IMR-90 (cell line): ENCODE measurements around the gene PPP1R8. TPM values are rescaled to one million over a fixed set of nuclear protein-coding genes. Genes with fewer than 3 reads are reported as not detected.
"Not testable (repeated sequence)": the region's sequence is repeated elsewhere in the genome, so short reads cannot be mapped to it uniquely, and the experiment has no call there.

Experiments used
- ATAC-seq: fragments of 200-7000 bp; cut with Tn5 transposase; 2 replicates; pipeline ENCODE4 v1.9.1; 2020; ENCODE audit warnings: low read depth, mild to moderate bottlenecking, moderate library complexity
- BruUV-seq: library from RNA; stranded (reverse); fragments of 400-500 nt; replicated peaks from 2 replicates; lab custom pipeline; 2021; lab: Mats Ljungman, UMichigan
- CTCF ChIA-PET: fragments of 300-600 bp; formaldehyde crosslinking; extraction: SDS; loops from one replicate; lab custom pipeline; 2021; ENCODE audit warnings: antibody characterized with exemption; lab: Yijun Ruan, JAX
- POLR2A ChIA-PET: fragments of 300-600 bp; sonication (Branson Sonifier 250); formaldehyde crosslinking; loops from one replicate; lab custom pipeline; 2022; ENCODE audit warnings: antibody characterized with exemption; ENCODE audit not compliant: unreplicated experiment; lab: Charles Lee
- DNase-seq: peaks from one replicate; pipeline ENCODE4 v3.0.0; 2013
- H2AFZ ChIP-seq: replicated peaks from 2 replicates; pipeline ENCODE3; 2013; ENCODE audit warnings: low read length, mild to moderate bottlenecking; ENCODE audit not compliant: poor library complexity
- H2AK5ac ChIP-seq: 2 replicates; pipeline ENCODE4 v1.6.1; 2013; ENCODE audit warnings: low read depth, low read length, inconsistent platforms
- H2AK9ac ChIP-seq: replicated peaks from 2 replicates; pipeline ENCODE3; 2013; ENCODE audit warnings: mild to moderate bottlenecking, low read depth, low read length, moderate library complexity; ENCODE audit not compliant: poor library complexity
- H2BK120ac ChIP-seq: 2 replicates; pipeline ENCODE4 v1.6.1; 2013; ENCODE audit warnings: low read depth, low read length, inconsistent platforms
- H2BK15ac ChIP-seq: 3 replicates; pipeline ENCODE4 v1.6.1; 2013; ENCODE audit warnings: low read depth, low read length, inconsistent platforms
- H2BK20ac ChIP-seq: 2 replicates; pipeline ENCODE4 v1.6.1; 2013; ENCODE audit warnings: low read depth, mild to moderate bottlenecking, inconsistent platforms, low read length, moderate library complexity
- H2BK5ac ChIP-seq: 2 replicates; pipeline ENCODE4 v1.6.1; 2013; ENCODE audit warnings: mild to moderate bottlenecking, low read depth, low read length, inconsistent platforms; ENCODE audit not compliant: poor library complexity, severe bottlenecking
- H3K14ac ChIP-seq: replicated peaks from 2 replicates; pipeline ENCODE4 v1.6.1; 2013; ENCODE audit warnings: low read depth, low read length, inconsistent platforms
- H3K18ac ChIP-seq: 2 replicates; pipeline ENCODE4 v1.6.1; 2013; ENCODE audit warnings: low read depth, low read length, control low read depth
- H3K23ac ChIP-seq: 2 replicates; pipeline ENCODE4 v1.6.1; 2013; ENCODE audit warnings: low read depth, low read length, inconsistent platforms
- H3K27ac ChIP-seq: 2 replicates; pipeline ENCODE4 v1.5.1; 2013; ENCODE audit warnings: mild to moderate bottlenecking, control low read depth, low read length; ENCODE audit not compliant: insufficient read depth
- H3K27me3 ChIP-seq: 2 replicates; pipeline ENCODE4 v1.6.1; 2013; ENCODE audit warnings: low read length; ENCODE audit not compliant: control insufficient read depth, insufficient read depth
- H3K36me3 ChIP-seq: 2 replicates; pipeline ENCODE4 v1.6.1; 2013; ENCODE audit warnings: low read length, mixed read lengths; ENCODE audit not compliant: control insufficient read depth, insufficient read depth
- H3K4ac ChIP-seq: 2 replicates; pipeline ENCODE4 v1.6.1; 2013; ENCODE audit warnings: low read depth, low read length, inconsistent platforms
- H3K4me1 ChIP-seq: 2 replicates; pipeline ENCODE4 v1.6.1; 2013; ENCODE audit warnings: low read length, mixed read lengths; ENCODE audit not compliant: control insufficient read depth, insufficient read depth
- H3K4me2 ChIP-seq: 2 replicates; pipeline ENCODE4 v1.6.1; 2013; ENCODE audit warnings: low read depth, mild to moderate bottlenecking, control low read depth, low read length, moderate library complexity
- H3K4me3 ChIP-seq: 2 replicates; pipeline ENCODE4 v1.5.1; 2013; ENCODE audit warnings: low read depth, mild to moderate bottlenecking, control low read depth, low read length, moderate library complexity; ENCODE audit not compliant: insufficient read depth
- H3K56ac ChIP-seq: 2 replicates; pipeline ENCODE4 v1.6.1; 2013; ENCODE audit warnings: low read length, inconsistent platforms; ENCODE audit not compliant: insufficient read depth; ENCODE audit errors: extremely low read depth
- H3K79me1 ChIP-seq, 2 experiments: 2 replicates each; pipeline ENCODE4 v1.6.1; 2013; ENCODE audit warnings: low read length in 2 of 2, inconsistent platforms in 1 of 2, low read depth in 1 of 2
- H3K9ac ChIP-seq: 2 replicates; pipeline ENCODE4 v1.6.1; 2013; ENCODE audit warnings: low read depth, low read length, control low read depth
- H3K9me1 ChIP-seq: 2 replicates; pipeline ENCODE4 v1.6.1; 2013; ENCODE audit warnings: low read length, inconsistent platforms; ENCODE audit not compliant: insufficient read depth
- H3K9me3 ChIP-seq: 2 replicates; pipeline ENCODE4 v1.6.1; 2013; ENCODE audit warnings: low read length; ENCODE audit not compliant: control insufficient read depth, insufficient read depth
- H4K20me1 ChIP-seq: 2 replicates; pipeline ENCODE4 v1.6.1; 2013; ENCODE audit warnings: low read length, inconsistent platforms; ENCODE audit not compliant: insufficient read depth
- H4K5ac ChIP-seq: 2 replicates; pipeline ENCODE4 v1.6.1; 2013; ENCODE audit warnings: mild to moderate bottlenecking, low read depth, low read length, control low read depth
- H4K8ac ChIP-seq, 2 experiments: 2 replicates each; pipeline ENCODE4 v1.6.1; 2013; ENCODE audit warnings: low read depth in 2 of 2, low read length in 2 of 2, control low read depth in 1 of 2, inconsistent platforms in 1 of 2
- H4K91ac ChIP-seq: 2 replicates; pipeline ENCODE4 v1.6.1; 2013; ENCODE audit warnings: low read depth, low read length, inconsistent platforms; ENCODE audit not compliant: insufficient read depth
- WGBS, 2 experiments: methylation state at CpG; one replicate each; pipeline versions ENCODE4 v1.1.5 to v1.1.7; 2013; ENCODE audit warnings: missing lambda C conversion rate in 2 of 2; ENCODE audit not compliant: insufficient read length in 1 of 2; ENCODE audit errors: extremely low coverage in 2 of 2; 5-methylcytosine and 5-hydroxymethylcytosine counted together
- dilution Hi-C: fragments of 300-500 bp; cut with HindIII; formaldehyde crosslinking; loops from one replicate; pipeline ENCODE4 v1.14.3; 2018; ENCODE audit warnings: low sequenced_read_pairs; ENCODE audit not compliant: unreplicated experiment
- in situ Hi-C: fragments of 300-500 bp; cut with MboI; formaldehyde crosslinking; loops from 3 replicates; pipeline ENCODE4 v1.14.3; 2019; ENCODE audit warnings: low sequenced_read_pairs, inconsistent platforms, mixed read lengths
- intact Hi-C: fragments of 100-400 bp; cut with micrococcal nuclease; formaldehyde crosslinking; loops from 2 replicates; pipeline ENCODE4 v1.10.0; 2022
- polyA plus RNA-seq, 3 experiments: library from polyadenylated mRNA; depleted of rRNA; stranded (reverse); fragments of >200 nt; gene quantifications; 2 replicates each; pipeline ENCODE4 v1.2.3, GENCODE V29; 2012; ENCODE audit warnings: low replicate concordance in 1 of 3
- total RNA-seq: library from RNA; depleted of rRNA; stranded (reverse); fragments of >200 nt; gene quantifications from 2 replicates; pipeline ENCODE4 v1.2.3, GENCODE V29; 2012
- TF ChIP-seq, protein P1 (sequence below): conservative IDR thresholded peaks from 2 replicates; pipeline ENCODE4 v1.5.1; 2012; ENCODE audit warnings: mild to moderate bottlenecking, low read depth, low read length, improper control_type of control experiment

Gene PPP1R8
- total and polyA plus RNA-seq, 2 of the 4 experiments (the other 2 are of a cell fraction), result 53.8 to 80.1 TPM

DNA sequence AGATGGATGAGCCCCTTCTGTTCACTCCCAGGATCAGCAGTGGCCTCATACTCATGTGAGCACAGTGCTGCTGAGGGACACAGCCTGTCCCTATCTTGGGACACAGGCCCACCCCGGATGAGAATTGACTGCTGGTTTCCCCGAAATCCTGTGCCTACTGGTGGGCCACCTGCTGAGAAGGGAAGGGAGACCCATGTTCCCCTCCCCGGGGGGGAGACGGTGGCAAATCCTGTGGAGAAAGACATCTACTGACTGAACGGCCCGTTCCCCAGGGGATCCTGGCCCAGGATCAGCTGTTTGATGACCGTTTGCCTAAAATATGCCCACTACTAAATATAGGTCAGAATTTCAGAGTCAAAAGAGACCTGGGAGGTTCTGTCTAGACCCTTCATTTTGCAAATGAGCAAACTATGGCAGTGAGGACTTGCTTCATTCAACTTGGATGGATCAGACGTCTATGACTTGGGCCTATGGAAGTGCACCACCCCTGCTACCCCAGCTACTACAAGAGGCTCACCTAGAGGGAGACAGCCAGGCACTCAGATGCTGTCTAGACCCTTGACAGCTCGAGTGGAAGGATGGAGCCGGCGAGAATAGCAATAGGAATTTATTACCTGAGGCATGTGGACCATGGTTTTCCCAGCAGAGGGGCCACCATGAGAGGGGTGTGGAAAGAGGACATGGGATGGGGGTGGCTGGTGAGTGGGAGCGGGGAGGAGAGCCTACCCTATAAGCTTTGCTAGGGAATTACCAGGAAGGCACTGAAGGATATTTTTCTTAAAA lies 26.2 kb downstream of the PPP1R8 start:
- in situ Hi-C loops, result loop anchor here (25.0 kb wide), 1 partner anchor 356 kb away; no protein-coding TSS in a partner anchor
- H3K9ac ChIP-seq, result no peak overlapping the region
- no peak for ATAC-seq
- H2AFZ ChIP-seq, result no peak overlapping the region
- no peak overlapping the region for H3K4me2 ChIP-seq
- ChIA-PET POLR2A (interaction anchor here (0.6 kb wide), 1 partner anchor 175 kb away, joined by 4 read pairs; no protein-coding TSS in a partner anchor), CTCF (interaction anchor here (0.5 to 1.9 kb wide), 2 partner anchors 77 to 124 kb away, joined by 4 to 6 read pairs; no protein-coding TSS in a partner anchor)
- no peak overlapping the region for H3K56ac ChIP-seq
- H3K4me1 ChIP-seq, result no peaks in the 10 kb centered on the region; the same call in 1 of the 2 replicates
- TF ChIP-seq, protein P1, sequence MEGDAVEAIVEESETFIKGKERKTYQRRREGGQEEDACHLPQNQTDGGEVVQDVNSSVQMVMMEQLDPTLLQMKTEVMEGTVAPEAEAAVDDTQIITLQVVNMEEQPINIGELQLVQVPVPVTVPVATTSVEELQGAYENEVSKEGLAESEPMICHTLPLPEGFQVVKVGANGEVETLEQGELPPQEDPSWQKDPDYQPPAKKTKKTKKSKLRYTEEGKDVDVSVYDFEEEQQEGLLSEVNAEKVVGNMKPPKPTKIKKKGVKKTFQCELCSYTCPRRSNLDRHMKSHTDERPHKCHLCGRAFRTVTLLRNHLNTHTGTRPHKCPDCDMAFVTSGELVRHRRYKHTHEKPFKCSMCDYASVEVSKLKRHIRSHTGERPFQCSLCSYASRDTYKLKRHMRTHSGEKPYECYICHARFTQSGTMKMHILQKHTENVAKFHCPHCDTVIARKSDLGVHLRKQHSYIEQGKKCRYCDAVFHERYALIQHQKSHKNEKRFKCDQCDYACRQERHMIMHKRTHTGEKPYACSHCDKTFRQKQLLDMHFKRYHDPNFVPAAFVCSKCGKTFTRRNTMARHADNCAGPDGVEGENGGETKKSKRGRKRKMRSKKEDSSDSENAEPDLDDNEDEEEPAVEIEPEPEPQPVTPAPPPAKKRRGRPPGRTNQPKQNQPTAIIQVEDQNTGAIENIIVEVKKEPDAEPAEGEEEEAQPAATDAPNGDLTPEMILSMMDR, result no peak
- H4K20me1 ChIP-seq, result no peaks in the 10 kb centered on the region
- H2AK5ac ChIP-seq, result no peak overlapping the region
- peaks cover 1% of the 10 kb centered on the region; the same call in 1 of the 2 replicates for H3K36me3 ChIP-seq
- no peak overlapping the region for H3K4ac ChIP-seq
- H4K5ac ChIP-seq, result no peak overlapping the region
- H3K27me3 ChIP-seq, result no peaks in the 10 kb centered on the region
- BruUV-seq, result no TSS peak
- H2BK120ac ChIP-seq, result no peak overlapping the region
- no peak overlapping the region for H3K27ac ChIP-seq
- no peak overlapping the region for H3K4me3 ChIP-seq
- dilution Hi-C loops, result no loop called here
- no peak overlapping the region for H3K14ac ChIP-seq
- H2AK9ac ChIP-seq, result no peak overlapping the region
- H3K79me1 ChIP-seq, result no peaks in the 10 kb centered on the region
- H3K18ac ChIP-seq, result no peak overlapping the region
- no peaks in the 10 kb centered on the region for H3K9me3 ChIP-seq
- 90% methylated on average over 5 of the region's 12 CpGs; no CpG with 5 or more reads in 1 of the 2 experiments for WGBS, 2 experiments
- H2BK20ac ChIP-seq, result no peak overlapping the region
- H4K91ac ChIP-seq, result no peak overlapping the region
- DNase-seq, result no peak
- H2BK5ac ChIP-seq, result no peak overlapping the region
- H4K8ac ChIP-seq, result no peak overlapping the region
- H3K9me1 ChIP-seq, result 0 out of 2 replicates have a peak, but pooled peaks cover 3% of the 10 kb centered on the region
- intact Hi-C loops, result loop anchor here (5.0 to 10.0 kb wide), 2 partner anchors 231 to 348 kb away; partner anchors contain the start of gene EYA3
- no peak overlapping the region for H2BK15ac ChIP-seq
- H3K23ac ChIP-seq, result no peak overlapping the region

DNA sequence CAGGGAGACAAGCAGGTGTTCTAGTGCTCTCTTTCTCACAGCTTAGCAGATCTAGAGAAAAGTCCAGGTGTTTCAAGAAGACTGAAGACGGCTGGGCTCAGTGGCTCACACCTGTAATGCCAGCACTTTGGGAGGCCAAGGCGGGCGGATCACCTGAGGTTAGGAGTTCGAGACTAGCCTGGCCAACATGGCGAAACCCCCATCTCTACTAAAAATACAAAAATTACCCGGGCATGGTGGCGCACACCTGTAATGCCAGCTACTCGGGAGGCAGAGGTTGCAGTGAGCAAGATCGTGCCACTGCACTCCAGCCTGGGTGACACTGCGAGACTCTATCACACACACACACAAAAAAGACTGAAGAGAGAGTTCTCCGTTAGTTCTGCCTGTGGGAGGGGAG lies 27.0 kb downstream of the PPP1R8 start:
- H3K27me3 ChIP-seq, H3K14ac ChIP-seq, H3K9me1 ChIP-seq, H3K4ac ChIP-seq, H2BK15ac ChIP-seq, H3K4me1 ChIP-seq, H3K9me3 ChIP-seq, H4K20me1 ChIP-seq, DNase-seq, H3K9ac ChIP-seq, BruUV-seq, H4K8ac ChIP-seq, H3K36me3 ChIP-seq, H2BK5ac ChIP-seq, H3K79me1 ChIP-seq, H3K4me3 ChIP-seq, H4K91ac ChIP-seq, H2BK20ac ChIP-seq, H3K56ac ChIP-seq, H2AFZ ChIP-seq, H2BK120ac ChIP-seq, ATAC-seq, H3K23ac ChIP-seq, dilution Hi-C loops, H2AK9ac ChIP-seq, H3K4me2 ChIP-seq, H2AK5ac ChIP-seq, H3K27ac ChIP-seq, H3K18ac ChIP-seq, H4K5ac ChIP-seq, POLR2A ChIA-PET: not testable (repeated sequence)
- intact Hi-C loops, result loop anchor here (5.0 to 10.0 kb wide), 2 partner anchors 230 to 347 kb away; partner anchors contain the start of gene EYA3
- CTCF ChIA-PET, result interaction anchor here (0.5 to 1.9 kb wide), 5 partner anchors 83 to 404 kb away, joined by 3 to 6 read pairs (median 3); no protein-coding TSS in a partner anchor
- in situ Hi-C loops, result loop anchor here (25.0 kb wide), 1 partner anchor 355 kb away; no protein-coding TSS in a partner anchor
- WGBS, 2 experiments, result 80% methylated on average over 1 of the region's 11 CpGs; no CpG with 5 or more reads in 1 of the 2 experiments
